BJ (cell line): ENCODE data around the gene PTPRM. TPM values are rescaled to one million over a fixed set of nuclear protein-coding genes. Genes with fewer than 3 reads are reported as not detected.

Experiments
- CTCF ChIA-PET: fragments of 350-600 bp; formaldehyde crosslinking; extraction: SDS; loops from one replicate; lab custom pipeline; 2021; ENCODE audit warnings: antibody characterized with exemption, inconsistent platforms; lab: Yijun Ruan, JAX
- POLR2A ChIA-PET: fragments of 300-600 bp; sonication (Branson Sonifier 250); formaldehyde crosslinking; extraction: SDS; loops from one replicate; lab custom pipeline; 2021; ENCODE audit warnings: antibody characterized with exemption; lab: Charles Lee
- DNase-seq: peaks from one replicate; pipeline ENCODE4 v3.0.0-alpha.2; 2011; ENCODE audit warnings: low read depth
- H3K27me3 ChIP-seq: 2 replicates; pipeline ENCODE4 v1.6.0; 2011; ENCODE audit warnings: low read length; ENCODE audit not compliant: control insufficient read depth, insufficient read depth
- H3K36me3 ChIP-seq: 2 replicates; pipeline ENCODE4 v1.5.1; 2011; ENCODE audit warnings: low read length; ENCODE audit not compliant: control insufficient read depth, insufficient read depth
- H3K4me3 ChIP-seq: 2 replicates; pipeline ENCODE4 v1.5.1; 2011; ENCODE audit warnings: low read depth, mild to moderate bottlenecking, control low read depth, low read length
- polyA plus RNA-seq: library from polyadenylated mRNA; depleted of rRNA; stranded (reverse); fragments of >200 nt; gene quantifications from 2 replicates; pipeline ENCODE4 v1.2.3, GENCODE V29; 2011
- TF ChIP-seq, protein P1 (sequence below): IDR thresholded peaks from 2 replicates; pipeline ENCODE4 v1.5.1; 2011; ENCODE audit warnings: low read depth, mild to moderate bottlenecking, control low read depth, inconsistent platforms, low read length, moderate library complexity; ENCODE audit not compliant: insufficient read depth

PTPRM gene
- polyA plus RNA-seq, 1 experiment: 149 TPM

DNA sequence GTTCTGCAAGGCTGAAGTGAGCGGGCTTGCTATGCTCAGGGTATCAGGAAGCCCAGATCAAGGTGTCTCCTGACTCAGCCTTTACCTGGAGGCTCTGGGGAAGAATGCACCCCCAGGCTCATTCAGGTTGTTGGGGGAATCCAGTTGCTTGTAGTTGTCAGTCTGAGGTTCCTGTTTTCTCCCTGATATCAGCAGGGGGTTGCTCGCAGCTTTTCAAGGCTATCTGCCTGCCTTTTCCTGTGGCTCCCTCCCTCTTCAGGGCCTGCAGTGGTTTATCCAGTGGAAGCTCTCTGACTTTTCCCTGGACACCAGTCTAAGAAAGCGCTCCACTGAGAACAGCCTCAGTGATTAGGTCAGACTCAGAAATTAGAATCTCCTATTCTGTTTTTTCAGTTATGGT, 116.6 kb downstream of the PTPRM start:
- no peaks in the 10 kb centered on the region for H3K27me3 ChIP-seq
- ChIA-PET POLR2A (no interaction called here), CTCF (no interaction called here)
- DNase-seq: no peak
- TF ChIP-seq, protein P1, sequence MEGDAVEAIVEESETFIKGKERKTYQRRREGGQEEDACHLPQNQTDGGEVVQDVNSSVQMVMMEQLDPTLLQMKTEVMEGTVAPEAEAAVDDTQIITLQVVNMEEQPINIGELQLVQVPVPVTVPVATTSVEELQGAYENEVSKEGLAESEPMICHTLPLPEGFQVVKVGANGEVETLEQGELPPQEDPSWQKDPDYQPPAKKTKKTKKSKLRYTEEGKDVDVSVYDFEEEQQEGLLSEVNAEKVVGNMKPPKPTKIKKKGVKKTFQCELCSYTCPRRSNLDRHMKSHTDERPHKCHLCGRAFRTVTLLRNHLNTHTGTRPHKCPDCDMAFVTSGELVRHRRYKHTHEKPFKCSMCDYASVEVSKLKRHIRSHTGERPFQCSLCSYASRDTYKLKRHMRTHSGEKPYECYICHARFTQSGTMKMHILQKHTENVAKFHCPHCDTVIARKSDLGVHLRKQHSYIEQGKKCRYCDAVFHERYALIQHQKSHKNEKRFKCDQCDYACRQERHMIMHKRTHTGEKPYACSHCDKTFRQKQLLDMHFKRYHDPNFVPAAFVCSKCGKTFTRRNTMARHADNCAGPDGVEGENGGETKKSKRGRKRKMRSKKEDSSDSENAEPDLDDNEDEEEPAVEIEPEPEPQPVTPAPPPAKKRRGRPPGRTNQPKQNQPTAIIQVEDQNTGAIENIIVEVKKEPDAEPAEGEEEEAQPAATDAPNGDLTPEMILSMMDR: no peak
- no peaks in the 10 kb centered on the region for H3K36me3 ChIP-seq
- H3K4me3 ChIP-seq: no peak overlapping the region

DNA sequence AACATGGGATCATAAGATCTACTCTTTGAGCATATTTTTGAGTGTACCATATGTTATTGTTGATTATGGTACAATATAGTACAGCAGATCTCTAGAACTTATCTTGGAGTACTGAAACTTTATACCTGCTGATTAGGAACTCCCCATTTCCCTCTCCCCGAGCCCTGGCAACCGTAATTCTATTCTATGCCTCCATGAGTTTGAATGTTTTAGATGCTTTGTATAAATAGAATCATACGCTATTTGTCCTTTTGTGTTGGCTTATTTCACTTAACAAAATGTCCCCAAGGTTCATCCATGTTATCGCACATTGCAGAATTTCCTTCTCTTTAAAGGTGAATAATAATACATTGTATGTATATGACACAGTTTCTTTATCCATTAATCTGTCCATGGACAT, 117.2 kb downstream of the PTPRM start:
- POLR2A ChIA-PET: no interaction called here
- Histone ChIP-seq H3K27me3 (no peaks in the 10 kb centered on the region), H3K4me3 (no peak overlapping the region), H3K36me3 (no peaks in the 10 kb centered on the region)
- DNase-seq: no peak
- TF ChIP-seq, protein P1: no peak
- CTCF ChIA-PET: interaction anchor here (1.3 kb wide), 1 partner anchor 31 kb away, joined by 4 read pairs; no protein-coding TSS in a partner anchor

DNA sequence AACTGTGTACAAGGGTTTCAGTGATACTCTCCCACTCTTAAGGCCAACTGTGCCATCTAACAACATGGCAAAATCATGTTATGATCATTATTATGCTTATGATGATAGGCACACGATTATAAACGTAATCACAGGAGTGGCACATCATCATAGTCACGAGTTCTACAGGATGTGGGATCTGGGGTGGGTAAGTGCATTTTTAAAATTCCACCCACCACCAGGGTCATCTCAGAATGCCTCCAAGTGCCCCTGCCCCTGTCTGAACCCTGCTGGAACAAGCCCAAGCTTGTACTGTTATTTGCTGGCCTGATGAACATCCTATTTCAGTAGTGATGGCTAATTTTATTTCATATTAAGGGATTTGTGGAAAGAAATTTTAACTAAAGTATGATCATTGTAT, 117.8 kb downstream of the PTPRM start:
- H3K4me3 ChIP-seq: no peak overlapping the region
- H3K36me3 ChIP-seq: no peaks in the 10 kb centered on the region
- no peak for DNase-seq
- POLR2A ChIA-PET: no interaction called here
- CTCF ChIA-PET: interaction anchor here (1.3 kb wide), 1 partner anchor 30 kb away, joined by 4 read pairs; no protein-coding TSS in a partner anchor
- no peaks in the 10 kb centered on the region for H3K27me3 ChIP-seq
- TF ChIP-seq, protein P1: no peak

DNA sequence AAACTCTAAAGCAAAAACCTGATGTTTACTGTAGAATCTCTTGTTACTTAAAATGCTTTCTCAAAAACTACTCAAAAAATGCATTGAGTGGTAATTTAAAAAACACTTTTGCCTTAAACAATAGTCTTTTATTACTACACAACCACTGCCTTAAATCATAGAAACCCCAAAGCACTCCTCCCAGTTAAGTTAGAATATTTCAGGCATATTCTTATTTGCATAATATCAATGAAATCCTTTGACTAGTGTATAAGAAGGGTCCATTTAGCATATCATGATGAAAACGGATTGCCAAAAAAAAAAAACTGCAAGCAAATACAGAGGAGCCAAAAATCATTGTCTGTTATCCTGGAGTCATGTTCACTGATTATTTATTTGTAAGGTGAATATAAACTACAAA, 119.2 kb downstream of the PTPRM start:
- no peaks in the 10 kb centered on the region for H3K27me3 ChIP-seq
- TF ChIP-seq, protein P1: no peak
- CTCF ChIA-PET: no interaction called here
- no peak for DNase-seq
- POLR2A ChIA-PET: no interaction called here
- H3K4me3 ChIP-seq: no peak overlapping the region
- no peaks in the 10 kb centered on the region for H3K36me3 ChIP-seq

DNA sequence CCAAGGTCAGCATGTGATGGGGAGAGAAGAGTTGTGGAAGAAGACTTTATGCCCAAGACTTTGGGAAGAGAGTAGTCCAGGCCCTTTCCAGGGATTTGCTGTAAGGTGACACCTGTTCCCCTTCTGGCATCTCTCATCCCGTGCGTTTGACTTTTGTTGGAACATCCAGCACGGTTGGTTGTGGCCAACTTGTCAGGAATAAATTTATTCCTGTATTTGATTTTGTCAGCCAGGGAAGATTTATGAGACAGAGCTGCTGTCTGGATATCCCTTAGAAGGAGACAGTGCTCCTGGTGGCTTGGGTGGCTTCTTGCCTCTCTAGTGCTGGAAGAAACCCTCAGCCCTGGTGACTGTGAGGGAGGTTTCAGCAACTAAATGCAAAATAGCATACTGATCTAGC, 121.5 kb downstream of the PTPRM start:
- TF ChIP-seq, protein P1: no peak
- no peak overlapping the region for H3K4me3 ChIP-seq
- no peak for DNase-seq
- no peaks in the 10 kb centered on the region for H3K27me3 ChIP-seq
- no peaks in the 10 kb centered on the region for H3K36me3 ChIP-seq
- POLR2A ChIA-PET: no interaction called here
- CTCF ChIA-PET: interaction anchor here (1.2 to 1.5 kb wide), 2 partner anchors 20 to 121 kb away, joined by 3 read pairs; partner anchors contain the start of gene PTPRM
